Left lobe of liver (tissue), 2 donors: ENCODE data around the gene IGF1R. TPM values are rescaled to one million over a fixed set of nuclear protein-coding genes. Genes with fewer than 3 reads are reported as not detected.

Experiments
- ATAC-seq: fragments of 200-7000 bp; cut with Tn5 transposase; one replicate; pipeline ENCODE4 v1.9.1; 2020; ENCODE audit warnings: mild to moderate bottlenecking, moderate library complexity
- DNase-seq: peaks from one replicate; pipeline ENCODE4 v3.0.0-alpha.2; 2020; ENCODE audit warnings: low spot score
- total RNA-seq: library from RNA; stranded (reverse); gene quantifications from one replicate; pipeline ENCODE4 v1.2.1, GENCODE V29; 2021
- donor health status: DM: no; HTN: no; CAD: no; lungs with moderate emphysema.
- donor health status: DM: no; HTN: yes; CAD: no.

IGF1R gene
- total RNA-seq, 1 donor from 2014 or later, result 3.3 TPM

GRCh38 chr15:98668566-98669308 is 20.4 kb downstream of the IGF1R start:
- no peak for DNase-seq
- ATAC-seq, result no peak

- DNase-seq, result no peak
- no peak for ATAC-seq
Observed at GRCh38 chr15:98669638-98670037, 21.3 kb downstream of the IGF1R start.

- DNase-seq (no peak), ATAC-seq (no peak)
Observed at GRCh38 chr15:98671060-98672008, 23.0 kb downstream of the IGF1R start.

- ATAC-seq (no peak), DNase-seq (no peak)
Observed at GRCh38 chr15:98673133-98673532, 24.8 kb downstream of the IGF1R start.

GRCh38 chr15:98674336-98674735 is 26.0 kb downstream of the IGF1R start:
- DNase-seq, result no peak
- no peak for ATAC-seq

- no peak for DNase-seq
- no peak for ATAC-seq
Observed at GRCh38 chr15:98676586-98677270, 28.4 kb downstream of the IGF1R start.

- DNase-seq (no peak), ATAC-seq (no peak)
Observed at GRCh38 chr15:98677345-98678059, 29.2 kb downstream of the IGF1R start.

GRCh38 chr15:98678484-98678883 is 30.1 kb downstream of the IGF1R start:
- no peak for ATAC-seq
- no peak for DNase-seq

GRCh38 chr15:98681061-98681460 is 32.7 kb downstream of the IGF1R start:
- no peak for DNase-seq
- no peak for ATAC-seq

GRCh38 chr15:98682992-98683701 is 34.8 kb downstream of the IGF1R start:
- no peak for ATAC-seq
- no peak for DNase-seq

GRCh38 chr15:98683831-98684230 is 35.5 kb downstream of the IGF1R start:
- ATAC-seq, result no peak

GRCh38 chr15:98684436-98684835 is 36.1 kb downstream of the IGF1R start:
- no peak for DNase-seq
- no peak for ATAC-seq

More at GRCh38 chr15:98683831-98684230, 35.5 kb downstream of the IGF1R start:
- DNase-seq, result no peak

GRCh38 chr15:98684995-98685525 is 36.7 kb downstream of the IGF1R start:
- ATAC-seq (no peak), DNase-seq (no peak)

- DNase-seq (no peak), ATAC-seq (no peak)
Observed at GRCh38 chr15:98686983-98687382, 38.6 kb downstream of the IGF1R start.

GRCh38 chr15:98689431-98689861 is 41.1 kb downstream of the IGF1R start:
- no peak for ATAC-seq
- DNase-seq, result no peak

GRCh38 chr15:98690272-98690950 is 42.1 kb downstream of the IGF1R start:
- DNase-seq, result no peak
- no peak for ATAC-seq

- ATAC-seq, result no peak
- no peak for DNase-seq
Observed at GRCh38 chr15:98692213-98692612, 43.9 kb downstream of the IGF1R start.

- DNase-seq (no peak), ATAC-seq (no peak)
Observed at GRCh38 chr15:98694161-98694560, 45.8 kb downstream of the IGF1R start.

- ATAC-seq (no peak), DNase-seq (no peak)
Observed at GRCh38 chr15:98698792-98699191, 50.5 kb downstream of the IGF1R start.
